T-cell (primary cell): ENCODE measurements around the gene LAMTOR2. TPM values are rescaled to one million over a fixed set of nuclear protein-coding genes. Genes with fewer than 3 reads are reported as not detected.

Experiments
- ATAC-seq, 4 experiments: fragments of 200-7000 bp in 3 of 4; fragments of 150-1000 bp in 1 of 4; cut with Tn5 transposase; replicated peaks in 1 of 4; 1 replicate in 3 of 4; 2 replicates in 1 of 4; pipeline ENCODE4 v1.10.0; 2021; ENCODE audit warnings: moderate library complexity in 3 of 4, mild to moderate bottlenecking in 2 of 4, moderate number of reproducible peaks in 1 of 4
- CTCF ChIA-PET, 2 donors: fragments of 300-600 bp; sonication (Branson Sonifier 250); formaldehyde crosslinking; loops; one replicate each; lab custom pipeline; 2022; ENCODE audit warnings: antibody characterized with exemption in 2 of 2; lab: Charles Lee
- POLR2A ChIA-PET, 2 donors: fragments of 300-600 bp; sonication (Branson Sonifier 250); formaldehyde crosslinking; loops; one replicate each; lab custom pipeline; 2022; ENCODE audit warnings: antibody characterized with exemption in 2 of 2; lab: Charles Lee
- DNase-seq, 35 experiments: peaks; one replicate each; pipeline versions ENCODE4 v3.0.0 to v3.0.0-alpha.2; 2013 to 2023
- H3K27ac ChIP-seq: one replicate; pipeline ENCODE4 v1.5.1; 2013; ENCODE audit warnings: low read length
- H3K27me3 ChIP-seq, 2 experiments: replicated peaks in 1 of 2; 1 replicate in 1 of 2; 2 replicates in 1 of 2; pipeline versions ENCODE4 v1.6.1 to v1.7.0; 2013; ENCODE audit warnings: low read length in 1 of 2, mixed read lengths in 1 of 2; ENCODE audit not compliant: control insufficient read depth in 2 of 2, insufficient read depth in 2 of 2; ENCODE audit errors: extremely low read depth in 1 of 2
- H3K36me3 ChIP-seq, 2 donors: 1 replicate in 1 of 2; 2 replicates in 1 of 2; pipeline versions ENCODE4 v1.6.1 to v1.7.0; 2013; ENCODE audit warnings: low read length in 1 of 2; ENCODE audit not compliant: control insufficient read depth in 2 of 2, insufficient read depth in 1 of 2; ENCODE audit errors: extremely low read depth in 1 of 2
- H3K4me1 ChIP-seq, 2 experiments: 1 replicate in 1 of 2; 2 replicates in 1 of 2; pipeline versions ENCODE4 v1.6.1 to v1.7.0; 2013; ENCODE audit warnings: low read length in 2 of 2, mixed read lengths in 1 of 2; ENCODE audit not compliant: insufficient read depth in 2 of 2, control insufficient read depth in 1 of 2; ENCODE audit errors: extremely low read depth in 1 of 2
- H3K4me3 ChIP-seq, 2 donors: 1 replicate in 1 of 2; 2 replicates in 1 of 2; pipeline versions ENCODE4 v1.5.1 to v1.7.0; 2013; ENCODE audit warnings: mild to moderate bottlenecking in 2 of 2, low read length in 1 of 2, moderate library complexity in 1 of 2; ENCODE audit not compliant: control insufficient read depth in 1 of 2; ENCODE audit errors: extremely low read depth in 1 of 2
- H3K9me3 ChIP-seq: 2 replicates; pipeline ENCODE4 v1.7.0; 2013
- H3K27ac Mint-ChIP-seq, 2 donors: one replicate each; pipeline ENCODE4 v1.8.0; 2020 to 2021; ENCODE audit warnings: mild to moderate bottlenecking in 2 of 2, mixed read lengths in 2 of 2
- H3K27me3 Mint-ChIP-seq, 2 donors: one replicate each; pipeline ENCODE4 v1.8.0; 2021 to 2022; ENCODE audit warnings: mixed read lengths in 2 of 2
- H3K36me3 Mint-ChIP-seq: one replicate; pipeline ENCODE4 v1.8.0; 2021; ENCODE audit warnings: mixed read lengths
- H3K4me1 Mint-ChIP-seq, 3 donors: one replicate each; pipeline ENCODE4 v1.8.0; 2020 to 2022; ENCODE audit warnings: mixed read lengths in 3 of 3, mild to moderate bottlenecking in 1 of 3
- H3K4me3 Mint-ChIP-seq, 3 donors: one replicate each; pipeline ENCODE4 v1.8.0; 2020 to 2022; ENCODE audit warnings: mild to moderate bottlenecking in 3 of 3, mixed read lengths in 3 of 3, moderate library complexity in 3 of 3
- H3K9me3 Mint-ChIP-seq, 3 donors: one replicate each; pipeline ENCODE4 v1.8.0; 2020 to 2022; ENCODE audit warnings: mixed read lengths in 3 of 3
- WGBS: methylation state at CpG from one replicate; pipeline ENCODE4 v1.1.5; 2013; ENCODE audit warnings: missing lambda C conversion rate; ENCODE audit not compliant: insufficient coverage; 5-methylcytosine and 5-hydroxymethylcytosine counted together
- total RNA-seq, 35 experiments: library from RNA in 6 of 35; stranded (reverse) in 6 of 35; fragments of 120-200 nt in 1 of 35; gene quantifications; one replicate each; pipeline versions ENCODE4 v1.2.1 to v1.2.4 and lab custom pipeline; 2013 to 2026

Gene LAMTOR2
- total RNA-seq, 5 donors from 2014 or later (not counting 1 experiment from before 2014, with no cell fraction given), result 21.5 to 37.8 (median 35.2) TPM

- Histone ChIP-seq H3K4me3 (no peak overlapping the region), H3K27ac (no peak overlapping the region), H3K27me3 (no peaks in the 10 kb centered on the region), H3K9me3 (no peaks in the 10 kb centered on the region), H3K4me1 (peaks cover 14 to 51% of the 10 kb centered on the region in 2 experiments), H3K36me3 (no peaks in the 10 kb centered on the region)
- Mint-ChIP-seq H3K27me3 (no peaks in the 10 kb centered on the region), H3K4me3 (no peak overlapping the region), H3K4me1 (peaks cover 58 to 74% (median 67%) of the 10 kb centered on the region in 3 donors), H3K9me3 (no peaks in the 10 kb centered on the region), H3K27ac (no peak overlapping the region), H3K36me3 (no peaks in the 10 kb centered on the region)
- ATAC-seq, result no peak
- DNase-seq, result no peak
- ChIA-PET POLR2A (interaction anchor here in 1 of 2 donors (0.6 to 0.9 kb wide), 2 partner anchors 22 to 112 kb away, joined by 3 read pairs; no protein-coding TSS in a partner anchor), CTCF (no interaction called here)
- WGBS, result 86% methylated on average over 1 of the region's 6 CpGs
These were observed 47.3 kb downstream of the LAMTOR2 start for GRCh38 chr1:156101880-156102279.

- peaks cover 50 to 74% (median 63%) of the 10 kb centered on the region in 3 donors for H3K4me1 Mint-ChIP-seq
- Histone ChIP-seq H3K4me3 (no peak overlapping the region), H3K27me3 (no peaks in the 10 kb centered on the region), H3K36me3 (no peaks in the 10 kb centered on the region), H3K4me1 (peaks cover 14 to 47% of the 10 kb centered on the region in 2 experiments), H3K27ac (no peak overlapping the region), H3K9me3 (no peaks in the 10 kb centered on the region)
- H3K4me3 Mint-ChIP-seq, result peak overlapping the region in 1 of 3 donors; percentile 80
- ATAC-seq (no peak), DNase-seq (no peak)
- H3K9me3 Mint-ChIP-seq, result no peaks in the 10 kb centered on the region
- WGBS, result 92% methylated on average over 13 of the region's 16 CpGs
- peak overlapping the region in 1 of 2 donors; percentile 4 for H3K27ac Mint-ChIP-seq
- no peaks in the 10 kb centered on the region for H3K36me3 Mint-ChIP-seq
- H3K27me3 Mint-ChIP-seq, result no peaks in the 10 kb centered on the region
- POLR2A ChIA-PET, result interaction anchor here in 1 of 2 donors (0.9 to 1.3 kb wide), 2 partner anchors 12 to 21 kb away, joined by 3 to 7 read pairs; partner anchors contain the start of gene LMNA
- CTCF ChIA-PET, result interaction anchor here in 1 of 2 donors (0.7 kb wide), 1 partner anchor 29 kb away, joined by 3 read pairs; no protein-coding TSS in a partner anchor
These were observed 48.3 kb downstream of the LAMTOR2 start for GRCh38 chr1:156102633-156103511.

GRCh38 chr1:156103521-156103947, 49.0 kb downstream of the LAMTOR2 start:
- 61% methylated on average over 4 of the region's 9 CpGs for WGBS
- Histone ChIP-seq H3K4me3 (no peak overlapping the region), H3K4me1 (peaks cover 14 to 45% of the 10 kb centered on the region in 2 experiments), H3K36me3 (no peaks in the 10 kb centered on the region), H3K27ac (peak overlapping the region; percentile 99), H3K27me3 (no peaks in the 10 kb centered on the region), H3K9me3 (no peaks in the 10 kb centered on the region)
- ChIA-PET CTCF (interaction anchor here in 1 of 2 donors (0.9 kb wide), 2 partner anchors 23 to 26 kb away, joined by 3 to 12 read pairs; no protein-coding TSS in a partner anchor), POLR2A (interaction anchor here (0.6 to 1.3 kb wide), 2 partner anchors 11 kb away, joined by 4 to 7 read pairs; partner anchors contain the start of gene LMNA (in 1 of the 2))
- H3K27me3 Mint-ChIP-seq, result no peaks in the 10 kb centered on the region
- no peaks in the 10 kb centered on the region for H3K36me3 Mint-ChIP-seq
- peak overlapping the region in 1 of 3 donors; percentile 80 for H3K4me3 Mint-ChIP-seq
- ATAC-seq (no peak), DNase-seq (peak in 2 of 35 experiments; percentile 54)
- no peaks in the 10 kb centered on the region for H3K9me3 Mint-ChIP-seq
- H3K4me1 Mint-ChIP-seq, result peaks cover 50 to 72% (median 56%) of the 10 kb centered on the region in 3 donors
- H3K27ac Mint-ChIP-seq, result peak overlapping the region in 1 of 2 donors; percentile 75

GRCh38 chr1:156104065-156104810, 49.7 kb downstream of the LAMTOR2 start:
- no peaks in the 10 kb centered on the region for H3K27me3 ChIP-seq
- Mint-ChIP-seq H3K4me1 (peaks cover 50 to 70% (median 56%) of the 10 kb centered on the region in 3 donors), H3K9me3 (no peaks in the 10 kb centered on the region), H3K4me3 (peak overlapping the region in 1 of 3 donors; percentile 80), H3K27ac (peak overlapping the region; percentile 75 to 76), H3K36me3 (no peaks in the 10 kb centered on the region), H3K27me3 (no peaks in the 10 kb centered on the region)
- CTCF ChIA-PET, result interaction anchor here (0.9 kb wide), 4 partner anchors 23 to 26 kb away, joined by 3 to 12 read pairs (median 4); no protein-coding TSS in a partner anchor
- no peaks in the 10 kb centered on the region for H3K9me3 ChIP-seq
- no peak overlapping the region for H3K4me3 ChIP-seq
- H3K4me1 ChIP-seq, result peaks cover 14 to 45% of the 10 kb centered on the region in 2 experiments
- ATAC-seq, result peak in 2 of 4 experiments; percentile 19 to 25
- POLR2A ChIA-PET, result interaction anchor here (0.5 to 1.3 kb wide), 3 partner anchors 10 to 25 kb away, joined by 3 to 7 read pairs (median 4); partner anchors contain the start of gene LMNA (in 1 of the 2)
- 60% methylated on average over 5 of the region's 15 CpGs for WGBS
- peak overlapping the region; percentile 99 for H3K27ac ChIP-seq
- DNase-seq, result peak in 27 of 35 experiments; percentile 18 to 79 (median 51)
- H3K36me3 ChIP-seq, result no peaks in the 10 kb centered on the region

- 89% methylated on average over 4 of the region's 11 CpGs for WGBS
- H3K36me3 ChIP-seq, result no peaks in the 10 kb centered on the region
- ChIA-PET CTCF (interaction anchor here (0.8 to 2.3 kb wide), 4 partner anchors 8 to 25 kb away, joined by 3 to 24 read pairs (median 4); no protein-coding TSS in a partner anchor), POLR2A (interaction anchor here (0.5 to 2.6 kb wide), 3 partner anchors 8 to 24 kb away, joined by 3 to 26 read pairs (median 25); partner anchors contain the start of gene LMNA (in 1 of the 2))
- DNase-seq (no peak), ATAC-seq (no peak)
- Mint-ChIP-seq H3K9me3 (no peaks in the 10 kb centered on the region), H3K4me3 (peak overlapping the region; percentile 68 to 80 (median 76)), H3K27me3 (no peaks in the 10 kb centered on the region), H3K4me1 (peaks cover 49 to 70% (median 58%) of the 10 kb centered on the region in 3 donors), H3K36me3 (no peaks in the 10 kb centered on the region), H3K27ac (peak overlapping the region; percentile 89 to 90)
- H3K4me3 ChIP-seq, result peak overlapping the region in 1 of 2 donors; percentile 63
- no peaks in the 10 kb centered on the region for H3K27me3 ChIP-seq
- no peaks in the 10 kb centered on the region for H3K9me3 ChIP-seq
- H3K4me1 ChIP-seq, result peaks cover 14 to 45% of the 10 kb centered on the region in 2 experiments
- H3K27ac ChIP-seq, result peak overlapping the region; percentile 99
These were observed 50.6 kb downstream of the LAMTOR2 start for GRCh38 chr1:156104861-156105832.
